HEK293 (cell line): ENCODE results near the gene EDC3.

ENCODE experiments used
- BCL11B ChIP-seq: fragments of 450-650 bp; formaldehyde crosslinking; IDR thresholded peaks from 2 replicates; pipeline ENCODE4 v1.5.1; 2016; ENCODE audit warnings: low read depth, missing biosample characterization, missing genetic modification characterization
- GLIS2 ChIP-seq: fragments of 450-650 bp; formaldehyde crosslinking; IDR thresholded peaks from 2 replicates; pipeline ENCODE4 v1.5.1; 2016; ENCODE audit warnings: missing biosample characterization, missing genetic modification characterization
- ZNF114 ChIP-seq: fragments of 450-650 bp; formaldehyde crosslinking; IDR thresholded peaks from 2 replicates; pipeline ENCODE4 v1.5.0; 2017; ENCODE audit warnings: missing biosample characterization, missing genetic modification characterization
- ZNF274 ChIP-seq, 2 experiments: fragments of 200-500 bp in 1 of 2; fragments of 450-650 bp in 1 of 2; sonication (Bioruptor generic) in 1 of 2; formaldehyde crosslinking in 1 of 2; IDR thresholded peaks; 2 replicates each; pipeline versions ENCODE4 v1.5.1 to v1.6.1; 2014 to 2016; ENCODE audit warnings: borderline replicate concordance in 1 of 2, inconsistent platforms in 1 of 2, low read length in 1 of 2, missing biosample characterization in 1 of 2, missing genetic modification characterization in 1 of 2
- ZNF530 ChIP-seq: fragments of 450-650 bp; formaldehyde crosslinking; IDR thresholded peaks from 2 replicates; pipeline ENCODE4 v1.5.1; 2016; ENCODE audit warnings: low read depth, missing biosample characterization, missing genetic modification characterization
- ZNF785 ChIP-seq: fragments of 450-650 bp; formaldehyde crosslinking; IDR thresholded peaks from 2 replicates; pipeline ENCODE4 v1.5.1; 2016; ENCODE audit warnings: missing biosample characterization, missing genetic modification characterization
- TF ChIP-seq, protein P1 (sequence below): fragments of 450-650 bp; formaldehyde crosslinking; IDR thresholded peaks from 2 replicates; pipeline ENCODE4 v1.5.1; 2016; ENCODE audit warnings: missing biosample characterization, missing genetic modification characterization

DNA sequence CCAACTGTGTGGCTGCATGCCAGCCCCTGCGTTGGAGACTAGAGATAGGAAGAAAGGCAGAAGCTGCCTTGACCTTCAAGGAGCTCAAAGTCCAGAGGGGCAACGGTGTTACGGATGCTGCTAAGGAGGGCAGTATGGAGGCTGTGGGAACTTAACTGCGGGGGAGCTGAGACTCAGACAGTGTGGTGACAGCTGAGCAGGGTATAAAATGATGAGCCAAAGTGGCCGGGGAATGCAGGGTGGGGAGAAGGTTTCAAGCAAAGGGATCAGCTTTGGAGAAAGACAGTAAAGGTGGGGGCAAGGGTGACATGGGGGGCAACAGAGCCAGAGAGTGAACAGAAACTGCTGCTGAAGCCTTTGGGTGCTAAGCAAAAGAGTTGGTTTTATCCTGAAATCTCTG is 46.6 kb upstream of the EDC3 start:
- TF ChIP-seq ZNF274 (IDR thresholded peaks at IDR 0.05; ENCODE audit: low read length) = no peak
- TF ChIP-seq ZNF274 (tag by site-specific recombination; IDR thresholded peaks at IDR 0.05; ENCODE audit: borderline replicate concordance) = no peak
- TF ChIP-seq, protein P1, sequence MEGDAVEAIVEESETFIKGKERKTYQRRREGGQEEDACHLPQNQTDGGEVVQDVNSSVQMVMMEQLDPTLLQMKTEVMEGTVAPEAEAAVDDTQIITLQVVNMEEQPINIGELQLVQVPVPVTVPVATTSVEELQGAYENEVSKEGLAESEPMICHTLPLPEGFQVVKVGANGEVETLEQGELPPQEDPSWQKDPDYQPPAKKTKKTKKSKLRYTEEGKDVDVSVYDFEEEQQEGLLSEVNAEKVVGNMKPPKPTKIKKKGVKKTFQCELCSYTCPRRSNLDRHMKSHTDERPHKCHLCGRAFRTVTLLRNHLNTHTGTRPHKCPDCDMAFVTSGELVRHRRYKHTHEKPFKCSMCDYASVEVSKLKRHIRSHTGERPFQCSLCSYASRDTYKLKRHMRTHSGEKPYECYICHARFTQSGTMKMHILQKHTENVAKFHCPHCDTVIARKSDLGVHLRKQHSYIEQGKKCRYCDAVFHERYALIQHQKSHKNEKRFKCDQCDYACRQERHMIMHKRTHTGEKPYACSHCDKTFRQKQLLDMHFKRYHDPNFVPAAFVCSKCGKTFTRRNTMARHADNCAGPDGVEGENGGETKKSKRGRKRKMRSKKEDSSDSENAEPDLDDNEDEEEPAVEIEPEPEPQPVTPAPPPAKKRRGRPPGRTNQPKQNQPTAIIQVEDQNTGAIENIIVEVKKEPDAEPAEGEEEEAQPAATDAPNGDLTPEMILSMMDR (tag by site-specific recombination) = no peak
- TF ChIP-seq BCL11B (tag by site-specific recombination) = no peak
- TF ChIP-seq ZNF530 (tag by site-specific recombination) = no peak
- TF ChIP-seq ZNF785 (tag by site-specific recombination) = no peak
- TF ChIP-seq ZNF114 (tag by site-specific recombination) = no peak
- no peak for TF ChIP-seq GLIS2
